Measurements from ENCODE around the gene AP4S1.
"Not testable (repeated sequence)": the region's sequence is repeated elsewhere in the genome, so short reads cannot be mapped to it uniquely, and the experiment has no call there.

The AP4S1 gene

GRCh38 chr14:31090883-31091764 lies 65.7 kb downstream of the AP4S1 start:
- peak; percentile 36 for DNase-seq

- DNase-seq: no peak
Observed at GRCh38 chr14:31092160-31092708, 66.8 kb downstream of the AP4S1 start.

- not testable (repeated sequence) for DNase-seq
Observed at GRCh38 chr14:31093884-31094839, 68.7 kb downstream of the AP4S1 start.

- not testable (repeated sequence) for DNase-seq
Observed at GRCh38 chr14:31095817-31096216, 70.4 kb downstream of the AP4S1 start.

- no peak for DNase-seq
Observed at GRCh38 chr14:31096255-31096654, 70.8 kb downstream of the AP4S1 start.

- no peak for DNase-seq
Observed at GRCh38 chr14:31097081-31097480, 71.6 kb downstream of the AP4S1 start.

- DNase-seq: no peak
Observed at GRCh38 chr14:31106768-31107167, 81.3 kb downstream of the AP4S1 start.

GRCh38 chr14:31109257-31109656 lies 83.8 kb downstream of the AP4S1 start:
- DNase-seq: no peak

GRCh38 chr14:31110872-31111271 lies 85.4 kb downstream of the AP4S1 start:
- no peak for DNase-seq

GRCh38 chr14:31113794-31114193 lies 88.3 kb downstream of the AP4S1 start:
- no peak for DNase-seq

GRCh38 chr14:31118892-31119291 lies 93.4 kb downstream of the AP4S1 start:
- DNase-seq: no peak

- no peak for DNase-seq
Observed at GRCh38 chr14:31122098-31122611, 96.7 kb downstream of the AP4S1 start.

- no peak for DNase-seq
Observed at GRCh38 chr14:31122921-31123320, 97.5 kb downstream of the AP4S1 start.

- no peak for DNase-seq
Observed at GRCh38 chr14:31124197-31124596, 98.7 kb downstream of the AP4S1 start.

- no peak for DNase-seq
Observed at GRCh38 chr14:31125231-31125630, 99.8 kb downstream of the AP4S1 start.

GRCh38 chr14:31126680-31127079 lies 101.2 kb downstream of the AP4S1 start:
- no peak for DNase-seq

- DNase-seq: no peak
Observed at GRCh38 chr14:31127690-31128089, 102.2 kb downstream of the AP4S1 start.

GRCh38 chr14:31128601-31129526 lies 103.4 kb downstream of the AP4S1 start:
- DNase-seq: no peak

GRCh38 chr14:31133133-31133532 lies 107.7 kb downstream of the AP4S1 start:
- DNase-seq: no peak

- no peak for DNase-seq
Observed at GRCh38 chr14:31137214-31137889, 111.9 kb downstream of the AP4S1 start.

GRCh38 chr14:31138301-31138700 lies 112.9 kb downstream of the AP4S1 start:
- DNase-seq: no peak

All from T1000 (cell line).